GM19193 (cell line): ENCODE results near the gene TBC1D17.

ENCODE experiments used
- POLR2A ChIP-seq: IDR thresholded peaks from 4 replicates; pipeline ENCODE4 v1.6.1; 2011; ENCODE audit not compliant: insufficient read depth, insufficient read length; ENCODE audit errors: extremely low read depth

Gene TBC1D17

DNA sequence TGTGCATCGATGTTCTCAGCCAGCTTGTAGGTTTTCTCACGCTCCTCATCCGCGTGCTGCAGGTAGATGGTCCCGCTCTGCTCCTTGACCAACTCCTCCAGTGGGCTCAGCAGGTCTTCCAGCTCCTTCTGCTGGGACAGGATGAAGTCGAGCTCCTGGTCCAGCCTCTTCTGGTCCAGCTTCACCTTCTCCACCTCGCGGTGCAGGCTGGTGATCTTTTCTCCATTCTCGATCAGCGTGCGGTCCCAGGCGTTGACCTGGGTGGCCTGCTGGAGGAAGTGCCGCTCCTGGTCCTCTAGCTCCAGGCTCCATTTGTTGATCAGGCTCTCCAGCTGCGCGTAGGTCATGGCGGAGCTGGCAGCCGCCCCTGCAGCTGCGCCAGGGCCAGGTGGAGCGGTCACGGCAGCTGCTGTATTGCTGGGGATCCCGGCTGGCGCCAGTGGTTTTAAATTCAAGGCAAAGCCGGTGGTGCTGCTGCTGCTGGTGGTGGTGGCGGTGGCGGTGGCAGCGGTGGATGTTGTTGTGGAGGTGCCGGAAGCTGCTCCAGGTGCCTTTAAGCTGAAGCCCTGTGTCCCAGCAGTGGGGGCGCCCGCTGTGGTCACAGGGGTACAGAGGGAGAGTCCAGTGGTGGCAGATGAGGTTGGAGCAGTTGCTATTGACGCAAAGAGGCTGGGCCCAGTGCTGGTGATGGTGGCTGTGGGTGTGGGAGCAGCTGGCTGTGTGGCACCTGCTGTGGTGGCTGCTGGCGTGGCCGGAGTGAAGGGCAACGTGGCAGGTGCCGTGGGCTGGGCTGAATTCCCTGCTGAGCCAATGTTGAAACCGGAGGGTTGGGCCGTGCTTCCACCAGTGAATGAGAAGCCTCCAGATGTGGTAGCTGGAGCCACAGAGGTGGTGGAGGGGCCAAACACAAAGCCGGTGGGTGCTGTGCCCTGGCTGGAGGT, 31.2 kb downstream of the TBC1D17 start:
- no peak for TF ChIP-seq POLR2A

DNA sequence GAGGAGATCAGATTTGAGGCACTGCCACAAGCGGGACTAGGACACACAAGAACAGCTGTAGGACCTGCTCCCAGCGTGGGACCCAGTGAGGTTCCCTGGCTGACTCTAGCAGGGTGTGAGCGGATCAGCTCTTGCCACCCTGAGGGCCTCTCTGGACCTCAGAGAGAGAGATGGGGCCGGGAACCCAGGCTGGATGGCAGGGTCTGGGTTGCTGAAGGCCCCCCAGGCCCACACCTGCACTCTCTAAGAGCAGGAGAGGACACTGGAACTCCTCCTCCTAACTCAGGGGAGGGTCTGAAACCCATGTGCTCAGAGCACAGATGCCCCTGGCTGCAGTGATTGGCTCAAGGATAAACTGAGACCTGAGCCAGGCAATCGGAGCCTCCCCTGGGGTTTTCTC, 32.7 kb downstream of the TBC1D17 start:
- TF ChIP-seq POLR2A, result peak; percentile 16

DNA sequence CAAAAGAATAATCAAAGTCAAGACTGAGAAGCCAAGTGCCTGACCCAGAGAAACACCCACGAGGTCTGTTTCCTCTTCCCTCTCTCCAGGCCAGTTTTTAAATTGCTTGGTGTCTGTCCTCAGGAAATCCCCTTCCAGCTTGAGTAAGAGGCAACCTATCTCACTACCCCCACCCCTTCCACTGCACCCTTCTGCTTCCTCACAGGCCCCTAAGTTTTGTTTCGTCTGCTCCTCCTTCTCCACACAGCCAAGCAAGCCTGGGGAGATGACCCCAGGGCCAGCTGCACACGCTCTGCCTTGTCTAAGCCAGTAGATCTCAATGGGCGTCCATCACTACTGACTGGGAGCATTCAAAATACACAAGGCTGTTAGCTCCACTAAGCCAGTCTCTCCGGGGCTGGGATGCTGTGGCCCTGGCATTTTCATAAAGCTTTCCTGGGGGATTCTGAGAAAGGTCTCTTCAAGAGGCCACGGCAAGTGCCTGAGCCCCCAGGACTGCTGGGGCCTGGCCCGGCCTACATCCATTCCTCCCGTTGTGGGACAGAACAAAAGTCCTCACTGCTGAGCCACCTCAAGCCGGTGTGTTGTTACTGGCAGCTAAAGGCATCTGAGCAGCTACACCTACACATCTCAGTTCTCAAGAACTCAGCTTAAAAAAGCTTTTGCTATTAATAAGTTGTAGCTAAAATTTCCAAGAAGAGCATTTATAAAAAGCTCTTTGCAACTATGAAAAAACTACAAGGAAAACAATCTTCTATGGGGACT, 34.1 kb downstream of the TBC1D17 start:
- peak; percentile 48 for TF ChIP-seq POLR2A

DNA sequence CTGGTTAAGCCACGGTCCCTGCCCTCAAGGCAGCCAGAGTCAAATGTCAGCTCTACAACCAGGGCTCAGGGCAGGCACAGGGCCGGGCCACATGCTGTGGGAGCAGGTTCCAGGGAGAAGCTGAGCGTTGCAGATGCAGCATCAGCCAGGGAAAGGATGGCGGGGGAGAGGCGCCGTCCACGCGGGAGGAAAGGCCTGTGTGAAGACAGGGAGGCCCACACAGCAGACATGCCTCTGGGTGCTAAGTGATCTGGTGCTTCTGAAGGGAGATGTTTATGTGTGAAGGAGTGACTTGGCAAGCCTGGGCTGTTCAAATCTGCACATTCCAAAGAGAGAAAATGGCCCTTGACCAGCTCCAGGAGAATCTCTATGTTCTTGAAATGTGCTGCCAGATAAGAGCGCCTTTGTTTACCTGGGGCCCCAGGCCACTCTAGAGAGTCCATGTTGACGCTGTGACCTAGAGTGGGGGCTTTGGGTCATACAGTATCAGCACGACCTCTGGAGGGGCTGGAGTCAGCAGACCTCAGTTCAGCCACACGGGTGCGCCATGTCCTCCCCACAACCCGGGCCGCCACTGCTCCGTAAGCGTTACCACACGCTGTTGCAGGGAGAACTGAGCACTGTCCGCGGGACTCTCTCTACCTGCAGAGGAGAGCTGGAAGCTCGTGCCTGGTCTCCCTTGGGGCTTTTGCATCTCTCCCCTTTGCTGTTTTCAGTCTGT, 35.6 kb downstream of the TBC1D17 start:
- TF ChIP-seq POLR2A, result peak; percentile 15

DNA sequence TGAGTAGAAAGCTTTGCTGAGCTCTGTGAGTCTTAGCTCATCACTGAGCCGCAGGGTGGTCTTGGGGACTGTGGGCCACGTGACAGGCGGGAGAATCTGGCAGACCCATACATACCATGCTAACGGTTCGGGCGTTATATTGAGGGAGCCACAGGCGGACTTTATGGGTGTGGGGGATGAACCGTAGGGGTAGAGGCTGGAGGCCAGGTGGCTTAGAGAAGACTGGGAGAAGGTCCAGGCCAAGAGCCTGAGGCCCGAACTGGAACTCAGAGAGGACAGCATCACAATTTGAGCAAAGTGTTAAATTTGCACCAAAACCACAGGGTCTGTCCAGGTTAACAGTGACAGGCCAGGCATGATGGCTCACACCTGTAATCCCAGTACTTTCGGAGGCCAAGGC, 36.2 kb downstream of the TBC1D17 start:
- no peak for TF ChIP-seq POLR2A

DNA sequence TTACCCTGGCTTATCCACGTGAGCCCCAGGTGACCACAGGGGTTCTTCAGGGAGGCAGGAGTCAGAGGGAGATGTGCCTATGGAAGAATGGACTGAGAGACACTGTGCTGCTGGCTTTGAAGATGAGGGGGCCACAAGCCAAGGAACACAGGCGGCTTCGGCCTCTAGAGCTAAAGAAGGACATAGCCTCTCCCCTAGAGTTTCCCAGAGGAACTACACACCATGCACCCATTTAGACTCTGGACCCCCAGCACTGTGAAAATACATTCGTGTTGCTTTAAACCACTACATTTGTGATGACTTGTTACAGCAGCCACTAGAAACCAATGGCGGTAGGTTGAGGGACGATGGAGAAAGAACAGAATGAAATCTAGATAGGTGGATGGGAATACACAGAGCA, 37.8 kb downstream of the TBC1D17 start:
- no peak for TF ChIP-seq POLR2A

DNA sequence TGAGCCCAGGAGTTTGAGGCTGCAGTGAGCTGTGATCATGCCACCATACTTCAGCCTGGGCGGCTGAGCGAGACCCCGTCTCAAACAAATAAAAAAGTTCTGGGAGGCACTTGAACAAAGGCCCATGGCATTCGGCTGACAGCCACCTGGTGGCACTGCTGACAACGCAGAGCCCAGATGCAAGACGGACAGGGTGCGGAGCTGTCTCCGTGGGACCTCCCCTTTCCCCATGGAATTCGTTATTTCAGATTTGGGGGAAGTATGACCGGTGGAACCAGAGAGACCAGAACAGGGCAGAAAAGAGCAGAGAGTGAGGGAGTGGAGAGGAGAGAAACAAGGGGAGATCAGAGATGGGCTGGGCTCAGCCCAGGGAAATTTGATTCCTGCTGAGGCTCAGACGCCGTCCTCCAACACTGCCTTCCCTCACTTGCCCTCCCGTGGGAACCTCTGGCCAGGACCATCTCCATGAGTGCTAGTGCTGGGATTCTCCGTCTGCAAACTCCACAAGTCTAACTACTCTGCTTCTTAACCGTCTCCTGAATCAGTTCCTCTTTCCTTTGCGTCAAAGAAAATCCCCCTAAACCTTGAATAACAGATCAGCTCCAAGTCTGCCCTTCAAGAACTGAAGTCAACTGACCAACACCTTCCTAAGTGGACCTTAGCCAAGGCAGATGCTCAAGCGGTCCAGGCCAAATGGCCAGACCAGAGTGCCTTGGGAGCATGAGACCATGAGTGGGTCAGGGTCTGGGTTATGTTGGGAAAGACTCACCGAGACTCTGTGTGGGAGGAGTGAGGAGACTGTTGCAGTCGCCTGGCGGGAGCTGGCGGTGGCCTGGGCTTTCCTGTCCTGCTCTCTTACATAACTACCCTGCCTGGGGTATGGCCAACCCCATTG, 39.6 kb downstream of the TBC1D17 start:
- TF ChIP-seq POLR2A, result no peak

DNA sequence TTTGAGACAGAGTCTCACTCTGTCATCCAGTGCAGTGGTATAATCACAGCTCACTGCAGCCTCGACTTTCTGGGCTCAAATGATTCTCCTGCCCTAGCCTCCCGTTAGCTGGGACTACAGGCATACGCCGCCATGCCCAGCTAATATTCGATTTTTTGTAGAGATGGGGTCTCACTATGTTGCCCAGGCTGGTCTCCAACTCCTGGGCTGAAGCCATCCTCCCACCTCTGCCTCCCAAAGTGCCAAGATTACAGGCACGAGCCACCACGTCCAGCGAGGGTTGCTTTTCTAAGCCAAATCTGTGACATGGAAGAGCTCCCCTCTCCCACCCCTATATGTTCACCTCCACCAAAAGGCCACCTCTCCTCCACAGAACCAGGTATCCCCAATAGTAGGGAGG, 40.6 kb downstream of the TBC1D17 start:
- TF ChIP-seq POLR2A, result no peak

DNA sequence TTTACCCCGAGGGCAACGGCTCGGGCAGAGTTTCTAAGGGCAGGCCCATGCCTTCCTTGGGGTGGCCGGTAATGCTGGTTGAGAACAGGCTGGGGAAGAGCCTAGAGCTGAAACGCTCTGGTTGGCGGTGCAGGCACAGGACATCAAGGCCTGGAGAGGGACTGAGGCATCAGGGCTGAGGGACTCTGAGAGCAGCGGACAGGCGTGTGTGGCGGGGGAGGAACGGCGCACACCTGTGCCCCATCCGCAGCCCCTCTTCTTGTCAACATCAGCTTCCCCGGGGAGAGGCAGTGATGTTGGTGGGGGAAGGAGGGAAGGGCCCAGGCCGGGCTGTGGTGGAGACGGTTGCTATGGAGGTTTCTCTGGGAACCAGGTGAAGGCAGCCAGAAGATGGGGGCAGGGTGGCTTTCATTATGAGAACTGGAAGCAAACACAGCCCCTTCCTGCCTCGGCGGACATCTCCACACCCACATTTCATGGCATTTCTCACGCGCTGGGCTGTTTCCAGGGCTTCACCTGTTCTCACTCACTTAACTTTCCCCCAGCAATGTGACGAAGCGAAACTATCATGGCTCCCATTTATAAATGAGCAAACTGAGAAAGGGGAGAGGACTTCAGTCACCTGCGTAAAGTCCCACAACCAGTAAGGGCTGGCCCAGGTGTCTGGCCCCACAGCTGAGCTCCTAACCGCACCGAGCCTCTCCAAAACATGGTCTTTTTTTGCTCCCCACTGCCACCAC, 43.3 kb downstream of the TBC1D17 start:
- TF ChIP-seq POLR2A, result no peak

DNA sequence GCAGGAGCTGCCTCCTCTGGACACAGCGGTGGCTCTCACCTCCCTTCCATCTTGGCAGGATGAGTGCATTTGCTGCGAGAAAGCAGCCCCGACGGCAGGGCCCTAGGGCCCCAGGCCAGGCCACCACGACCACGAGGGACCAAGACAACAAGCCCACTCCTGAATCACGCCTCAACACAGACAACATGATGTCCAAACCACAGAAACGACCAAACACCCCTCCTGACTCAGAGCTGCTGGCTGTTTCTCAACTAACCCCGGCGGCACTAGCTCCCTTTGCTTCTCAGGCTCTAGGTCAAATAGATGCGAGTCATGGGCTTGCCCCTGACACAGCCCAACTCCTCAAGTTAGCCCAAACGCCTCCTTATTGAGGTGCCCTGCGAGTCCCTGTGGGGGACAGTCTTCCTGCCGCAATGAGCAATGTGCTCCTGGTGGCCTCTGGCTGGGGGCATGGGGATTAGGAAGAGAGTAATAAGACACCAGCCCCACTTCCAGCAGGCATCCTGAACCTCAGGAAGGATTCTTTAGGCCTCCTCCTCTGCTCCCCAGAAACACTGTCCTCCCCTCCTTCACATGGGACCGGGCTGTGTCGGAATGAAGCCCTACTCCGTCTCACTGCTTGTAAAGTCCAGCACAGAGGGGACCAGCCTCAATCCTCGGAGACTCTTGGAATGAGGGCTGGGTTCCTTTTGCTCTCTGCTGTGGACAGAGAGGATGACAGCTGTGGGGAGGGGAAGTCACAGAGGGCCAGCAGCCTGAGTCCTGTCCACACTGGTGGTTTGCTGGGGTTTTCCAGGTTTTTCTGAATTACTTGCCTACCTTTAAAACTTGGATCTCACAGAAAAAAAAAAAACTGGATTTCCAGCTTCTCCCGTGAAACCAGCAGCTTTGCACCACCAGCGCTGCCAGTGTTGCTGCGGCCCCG, 44.6 kb downstream of the TBC1D17 start:
- no peak for TF ChIP-seq POLR2A

DNA sequence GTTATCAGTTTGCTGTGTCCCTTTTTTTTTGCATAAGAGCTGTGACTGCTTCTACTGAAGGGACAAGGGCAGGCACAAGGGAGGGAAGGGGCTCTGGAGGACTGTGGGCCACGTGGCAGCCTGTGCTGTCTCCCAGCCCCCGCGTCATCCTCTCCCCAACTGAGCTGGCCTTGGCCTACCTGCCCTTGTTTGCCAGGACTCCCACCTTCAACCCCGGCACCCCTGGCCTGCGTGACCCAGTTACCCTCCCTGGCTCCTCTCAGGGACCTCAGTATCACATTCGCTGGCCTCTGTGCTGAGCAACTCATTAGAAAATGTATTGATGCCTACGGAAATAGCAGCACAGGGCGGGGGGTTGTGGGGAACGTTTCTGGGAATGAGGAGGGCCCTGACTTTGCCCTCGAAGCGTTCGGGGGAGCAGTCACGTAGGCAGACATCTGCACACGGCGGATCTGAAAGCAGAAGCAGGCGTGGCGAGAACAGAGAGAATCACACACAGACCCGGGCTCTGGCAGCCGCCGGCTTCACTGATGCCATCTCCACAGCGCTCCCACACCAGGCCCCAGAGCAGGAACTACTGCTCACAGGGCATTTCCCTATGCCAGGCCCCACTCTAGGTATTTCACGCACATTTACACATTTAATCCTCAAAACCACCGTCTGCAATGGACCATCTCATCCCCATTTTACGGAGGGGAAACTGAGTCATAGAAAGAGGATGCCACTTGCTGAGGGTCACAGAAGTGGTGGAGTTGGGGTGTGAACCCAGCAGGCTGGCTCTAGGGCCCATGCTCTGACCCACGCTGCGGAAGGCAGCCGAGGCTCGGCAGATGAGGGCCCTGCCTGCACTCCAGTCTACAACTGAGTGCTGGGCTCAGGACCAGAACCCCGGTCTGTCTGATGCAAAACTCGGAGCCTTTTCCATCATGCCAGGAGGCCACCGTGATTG, 45.8 kb downstream of the TBC1D17 start:
- TF ChIP-seq POLR2A, result no peak
